HCT116 (cell line): ENCODE data around the gene ARHGEF17. TPM values are rescaled to one million over a fixed set of nuclear protein-coding genes. Genes with fewer than 3 reads are reported as not detected.

ENCODE experiments used
- ATAC-seq: fragments of 200-7000 bp; cut with Tn5 transposase; 2 replicates; pipeline ENCODE4 v1.9.1; 2020; ENCODE audit warnings: mild to moderate bottlenecking, moderate library complexity
- BruUV-seq: library from RNA; stranded (reverse); fragments of 400-500 nt; replicated peaks from 2 replicates; lab custom pipeline; 2021; lab: Mats Ljungman, UMichigan
- CTCF ChIA-PET: fragments of 300-600 bp; sonication (Branson Sonifier 250); formaldehyde crosslinking; loops from one replicate; lab custom pipeline; 2021; ENCODE audit warnings: antibody characterized with exemption; lab: Charles Lee
- POLR2A ChIA-PET: fragments of 300-600, 350-600 bp; sonication (Branson Sonifier 250); formaldehyde crosslinking; loops from one replicate; lab custom pipeline; 2021; ENCODE audit warnings: antibody characterized with exemption; lab: Charles Lee
- RAD21 ChIA-PET, 2 experiments: fragments of 300-600 bp; sonication (Branson Sonifier 250); formaldehyde crosslinking; loops; one replicate each; lab custom pipeline; 2023; ENCODE audit warnings: low total read pairs in 2 of 2; ENCODE audit not compliant: uncharacterized antibody in 2 of 2, unreplicated experiment in 2 of 2, low non-redundant PET in 1 of 2; lab: Charles Lee
- DNase-seq: peaks from one replicate; pipeline ENCODE4 v3.0.0-alpha.2; 2010; ENCODE audit warnings: low read depth, low spot score
- H2AFZ ChIP-seq: fragments of 200-600 bp; shearing (Covaris generic), sonication (generic); 2 replicates; pipeline ENCODE4 v1.6.1; 2017; ENCODE audit warnings: low read depth, mixed run types, mixed read lengths, antibody characterized with exemption, low read length; ENCODE audit not compliant: poor library complexity, severe bottlenecking
- H3K27ac ChIP-seq: 2 replicates; pipeline ENCODE4 v1.5.1; 2012; ENCODE audit warnings: low read depth, low read length
- H3K27me3 ChIP-seq: fragments of 200-600 bp; sonication (generic); 2 replicates; pipeline ENCODE4 v1.6.1; 2016; ENCODE audit warnings: mixed run types, low read length, mixed read lengths; ENCODE audit not compliant: insufficient read depth
- H3K36me3 ChIP-seq, 2 experiments: fragments of 200-500 bp in 1 of 2; fragments of 200-600 bp in 1 of 2; sonication (Bioruptor generic) in 1 of 2; sonication (generic) in 1 of 2; 2 replicates each; pipeline versions ENCODE4 v1.5.1 to v1.6.1; 2014 to 2016; ENCODE audit warnings: low read length in 2 of 2, inconsistent platforms in 1 of 2, mixed read lengths in 1 of 2, mixed run types in 1 of 2; ENCODE audit not compliant: insufficient read depth in 2 of 2, control insufficient read depth in 1 of 2
- H3K4me1 ChIP-seq, 2 experiments: fragments of 200-600 bp in 1 of 2; sonication (generic) in 1 of 2; 2 replicates each; pipeline versions ENCODE4 v1.5.1 to v1.6.1; 2012 to 2017; ENCODE audit warnings: low read length in 2 of 2, inconsistent platforms in 1 of 2, mild to moderate bottlenecking in 1 of 2, mixed read lengths in 1 of 2, mixed run types in 1 of 2, moderate library complexity in 1 of 2; ENCODE audit not compliant: insufficient read depth in 2 of 2, control insufficient read depth in 1 of 2
- H3K4me2 ChIP-seq: fragments of 200-600 bp; sonication (generic); 2 replicates; pipeline ENCODE4 v1.6.1; 2017; ENCODE audit warnings: mixed run types, low read length, mixed read lengths
- H3K4me3 ChIP-seq, 2 experiments: fragments of 200-600 bp in 1 of 2; sonication (generic) in 1 of 2; replicated peaks in 1 of 2; 2 replicates each; pipeline ENCODE4 v1.5.1; 2011 to 2016; ENCODE audit warnings: low read length in 2 of 2, control low read depth in 1 of 2, low read depth in 1 of 2, mild to moderate bottlenecking in 1 of 2, mixed read lengths in 1 of 2, mixed run types in 1 of 2
- H3K79me2 ChIP-seq: fragments of 200-600 bp; sonication (generic); 2 replicates; pipeline ENCODE4 v1.6.1; 2017; ENCODE audit warnings: mild to moderate bottlenecking, mixed run types, low read length, moderate library complexity, mixed read lengths; ENCODE audit not compliant: insufficient read depth
- H3K9ac ChIP-seq: fragments of 200-600 bp; sonication (generic); 2 replicates; pipeline ENCODE4 v1.6.1; 2016; ENCODE audit warnings: low read length, mixed read lengths
- H3K9me2 ChIP-seq: fragments of 200-600 bp; sonication (generic), shearing (Covaris generic); 2 replicates; pipeline ENCODE4 v1.6.1; 2017; ENCODE audit warnings: mixed run types, mild to moderate bottlenecking, moderate library complexity; ENCODE audit not compliant: insufficient read depth
- H3K9me3 ChIP-seq, 2 experiments: fragments of 200-500 bp in 1 of 2; fragments of 200-600 bp in 1 of 2; sonication (Bioruptor generic) in 1 of 2; sonication (generic) in 1 of 2; 2 replicates each; pipeline ENCODE4 v1.6.1; 2014 to 2017; ENCODE audit warnings: low read length in 2 of 2, mixed read lengths in 2 of 2, inconsistent platforms in 1 of 2, low read depth in 1 of 2, mild to moderate bottlenecking in 1 of 2, mixed run types in 1 of 2, moderate library complexity in 1 of 2; ENCODE audit not compliant: control insufficient read depth in 1 of 2, insufficient read depth in 1 of 2
- H4K20me1 ChIP-seq: fragments of 200-600 bp; sonication (generic), shearing (Covaris generic); 2 replicates; pipeline ENCODE4 v1.6.1; 2017; ENCODE audit warnings: mixed run types, mild to moderate bottlenecking, moderate library complexity; ENCODE audit not compliant: insufficient read depth
- CBX3 ChIP-seq: IDR thresholded peaks from 2 replicates; pipeline ENCODE4 v1.6.1; 2012; ENCODE audit warnings: low read depth
- CEBPB ChIP-seq: IDR thresholded peaks from 2 replicates; pipeline ENCODE4 v1.6.1; 2012; ENCODE audit warnings: low read depth
- EGR1 ChIP-seq: IDR thresholded peaks from 2 replicates; pipeline ENCODE4 v1.6.1; 2012; ENCODE audit warnings: low read depth
- ELF1 ChIP-seq: IDR thresholded peaks from 2 replicates; pipeline ENCODE4 v1.6.1; 2012; ENCODE audit warnings: low read depth, borderline replicate concordance
- EZH2 ChIP-seq: fragments of 200-600 bp; sonication (generic); IDR thresholded peaks from 2 replicates; pipeline ENCODE4 v1.6.1; 2017; ENCODE audit warnings: antibody characterized with exemption, mixed run types
- EZH2phosphoT487 ChIP-seq: fragments of 200-600 bp; IDR thresholded peaks from 2 replicates; pipeline ENCODE4 v1.6.1; 2018; ENCODE audit warnings: antibody characterized with exemption, borderline replicate concordance
- RAD21 ChIP-seq: IDR thresholded peaks from 2 replicates; pipeline ENCODE4 v1.6.1; 2012; ENCODE audit warnings: low read depth, mild to moderate bottlenecking
- REST ChIP-seq: IDR thresholded peaks from 2 replicates; pipeline ENCODE4 v1.6.1; 2012; ENCODE audit warnings: low read depth
- SP1 ChIP-seq: IDR thresholded peaks from 2 replicates; pipeline ENCODE4 v1.6.1; 2012; ENCODE audit warnings: low read depth
- TCF7L2 ChIP-seq: IDR thresholded peaks from 2 replicates; pipeline ENCODE4 v1.7.0; 2011; ENCODE audit warnings: borderline replicate concordance, inconsistent platforms; ENCODE audit not compliant: insufficient read depth, insufficient read length; ENCODE audit errors: extremely low read depth
- ZFX ChIP-seq: fragments of 450-650 bp; IDR thresholded peaks from 2 replicates; pipeline ENCODE4 v1.6.1; 2017
- ZNF274 ChIP-seq: fragments of 200-500 bp; sonication (Bioruptor generic); IDR thresholded peaks from 2 replicates; pipeline ENCODE4 v1.6.1; 2014; ENCODE audit warnings: mild to moderate bottlenecking, low read depth, low read length, inconsistent platforms
- intact Hi-C: fragments of 100-400 bp; cut with micrococcal nuclease; formaldehyde crosslinking; loops from 2 replicates; pipeline ENCODE4 v1.10.0; 2022
- total RNA-seq: library from RNA; stranded (reverse); gene quantifications from one replicate; pipeline ENCODE4 v1.2.1, GENCODE V29; 2021; ENCODE audit not compliant: unreplicated experiment
- TF ChIP-seq, protein P1 (sequence below), 3 experiments: fragments of 200-600 bp in 1 of 3; sonication (generic) in 1 of 3; IDR thresholded peaks in 2 of 3; conservative IDR thresholded peaks in 1 of 3; 2 replicates each; pipeline ENCODE4 v1.5.1; 2012 to 2017; ENCODE audit warnings: low read depth in 2 of 3, low read length in 2 of 3, antibody characterized with exemption in 1 of 3, borderline replicate concordance in 1 of 3, control low read depth in 1 of 3, mild to moderate bottlenecking in 1 of 3, mixed read lengths in 1 of 3, mixed run types in 1 of 3, moderate library complexity in 1 of 3; ENCODE audit not compliant: insufficient read depth in 1 of 3
- TF ChIP-seq, protein P2 (sequence below): IDR thresholded peaks from 2 replicates; pipeline ENCODE4 v1.6.1; 2012

The ARHGEF17 gene
- total RNA-seq, 1 experiment from 2014 or later, result 18.2 TPM

- no peak for TF ChIP-seq REST
- no peak for TF ChIP-seq ZNF274
Observed at GRCh38 chr11:73406619-73407018, 98.5 kb downstream of the ARHGEF17 start (continued).

DNA sequence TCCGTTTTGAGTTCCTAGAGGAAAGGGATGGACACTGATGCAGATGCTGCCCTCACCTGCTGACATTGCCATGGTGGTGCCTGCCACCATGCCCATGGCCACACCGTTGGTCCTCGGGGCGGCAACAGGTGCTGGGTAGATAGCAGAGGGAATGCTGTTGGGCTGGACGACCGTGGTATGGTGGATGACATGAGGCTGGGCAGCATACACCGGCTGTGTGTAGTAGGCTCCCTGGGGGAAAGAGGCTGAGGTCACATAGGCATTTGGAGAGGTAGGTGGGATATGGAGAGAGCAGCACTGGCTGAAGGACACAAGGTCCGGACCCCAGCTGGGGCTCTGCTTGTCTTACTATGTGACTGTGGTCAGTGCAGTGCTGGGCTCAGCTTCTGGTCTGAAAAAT lies 101.4 kb downstream of the ARHGEF17 start:
- H3K4me3 ChIP-seq, result no peak overlapping the region
- H3K9me2 ChIP-seq, result no peaks in the 10 kb centered on the region
- ChIA-PET CTCF (interaction anchor here (1.4 kb wide), 1 partner anchor 522 kb away, joined by 3 read pairs; no protein-coding TSS in a partner anchor), POLR2A (no interaction called here), RAD21 (no interaction called here)
- TF ChIP-seq EZH2 (no peak), EZH2phosphoT487 (no peak), SP1 (no peak), RAD21 (no peak), ZFX (no peak), ELF1 (no peak), EGR1 (no peak), TCF7L2 (no peak), CEBPB (no peak), CBX3 (no peak)
- TF ChIP-seq, protein P1, sequence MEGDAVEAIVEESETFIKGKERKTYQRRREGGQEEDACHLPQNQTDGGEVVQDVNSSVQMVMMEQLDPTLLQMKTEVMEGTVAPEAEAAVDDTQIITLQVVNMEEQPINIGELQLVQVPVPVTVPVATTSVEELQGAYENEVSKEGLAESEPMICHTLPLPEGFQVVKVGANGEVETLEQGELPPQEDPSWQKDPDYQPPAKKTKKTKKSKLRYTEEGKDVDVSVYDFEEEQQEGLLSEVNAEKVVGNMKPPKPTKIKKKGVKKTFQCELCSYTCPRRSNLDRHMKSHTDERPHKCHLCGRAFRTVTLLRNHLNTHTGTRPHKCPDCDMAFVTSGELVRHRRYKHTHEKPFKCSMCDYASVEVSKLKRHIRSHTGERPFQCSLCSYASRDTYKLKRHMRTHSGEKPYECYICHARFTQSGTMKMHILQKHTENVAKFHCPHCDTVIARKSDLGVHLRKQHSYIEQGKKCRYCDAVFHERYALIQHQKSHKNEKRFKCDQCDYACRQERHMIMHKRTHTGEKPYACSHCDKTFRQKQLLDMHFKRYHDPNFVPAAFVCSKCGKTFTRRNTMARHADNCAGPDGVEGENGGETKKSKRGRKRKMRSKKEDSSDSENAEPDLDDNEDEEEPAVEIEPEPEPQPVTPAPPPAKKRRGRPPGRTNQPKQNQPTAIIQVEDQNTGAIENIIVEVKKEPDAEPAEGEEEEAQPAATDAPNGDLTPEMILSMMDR (IDR thresholded peaks at IDR 0.05 in 2 of 3, conservative IDR thresholded peaks at IDR 0.05 in 1 of 3; ENCODE audit: borderline replicate concordance in 1 of 3, insufficient read depth in 1 of 3, low read depth in 2 of 3, low read length in 2 of 3), result no peak
- TF ChIP-seq, protein P2, sequence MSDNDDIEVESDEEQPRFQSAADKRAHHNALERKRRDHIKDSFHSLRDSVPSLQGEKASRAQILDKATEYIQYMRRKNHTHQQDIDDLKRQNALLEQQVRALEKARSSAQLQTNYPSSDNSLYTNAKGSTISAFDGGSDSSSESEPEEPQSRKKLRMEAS, result no peak
- ATAC-seq (no peak), DNase-seq (no peak)
- H3K4me2 ChIP-seq, result no peak overlapping the region
- peaks cover 0 to 4% of the 10 kb centered on the region in 2 experiments; a peak in 1 of 4 replicates for H3K36me3 ChIP-seq
- no peaks in the 10 kb centered on the region for H3K27me3 ChIP-seq
- no peak overlapping the region for H3K27ac ChIP-seq
- H3K4me1 ChIP-seq, result peaks cover 0 to 3% of the 10 kb centered on the region in 2 experiments; a peak in 1 of 4 replicates
- no TSS peak for BruUV-seq
- H3K79me2 ChIP-seq, result no peaks in the 10 kb centered on the region
- H3K9me3 ChIP-seq, result no peaks in the 10 kb centered on the region
- no peak overlapping the region for H2AFZ ChIP-seq
- no peak overlapping the region for H3K9ac ChIP-seq
- intact Hi-C loops, result no loop called here
- no peaks in the 10 kb centered on the region for H4K20me1 ChIP-seq
